ENCODE data around the gene CHIA. TPM values are rescaled to one million over a fixed set of nuclear protein-coding genes. Genes with fewer than 3 reads are reported as not detected.

CHIA gene
- total RNA-seq, 4 donors from 2014 or later = not detected

GRCh38 chr1:111249960-111250359, 40.7 kb upstream of the CHIA start:
- intact Hi-C loops (cut with DNase I; ENCODE audit: low total_unique reads) (no loop called here), in situ Hi-C loops (cut with MboI; ENCODE audit: low sequenced_read_pairs in 4 of 4) (no loop called here)
- H3K4me3 ChIP-seq = no peak overlapping the region
- no peaks in the 10 kb centered on the region for H3K27me3 ChIP-seq
- H3K27ac ChIP-seq = no peak overlapping the region
- no peaks in the 10 kb centered on the region for H3K36me3 ChIP-seq
- ATAC-seq = no peak
- no peaks in the 10 kb centered on the region for H3K9me3 ChIP-seq
- no peaks in the 10 kb centered on the region for H3K4me1 ChIP-seq
- TF ChIP-seq CTCF (IDR thresholded peaks at IDR 0.05 in 4 of 5, conservative IDR thresholded peaks at IDR 0.05 in 1 of 5) (no peak), POLR2A (IDR thresholded peaks at IDR 0.05) (no peak)
- no peak for DNase-seq

- TF ChIP-seq POLR2A (IDR thresholded peaks at IDR 0.05) = no peak
- no peak for TF ChIP-seq CTCF (IDR thresholded peaks at IDR 0.05 in 4 of 5, conservative IDR thresholded peaks at IDR 0.05 in 1 of 5)
- H3K4me3 ChIP-seq = no peak overlapping the region
- in situ Hi-C loops (cut with MboI; ENCODE audit: low sequenced_read_pairs in 4 of 4) (no loop called here), intact Hi-C loops (cut with DNase I; ENCODE audit: low total_unique reads) (no loop called here)
- H3K9me3 ChIP-seq = no peaks in the 10 kb centered on the region
- ATAC-seq = no peak
- no peaks in the 10 kb centered on the region for H3K4me1 ChIP-seq
- no peak for DNase-seq
- no peaks in the 10 kb centered on the region for H3K36me3 ChIP-seq
- no peak overlapping the region for H3K27ac ChIP-seq
- no peaks in the 10 kb centered on the region for H3K27me3 ChIP-seq
These were observed 39.1 kb upstream of the CHIA start for GRCh38 chr1:111251570-111251969.

GRCh38 chr1:111252786-111253185, 37.9 kb upstream of the CHIA start:
- Histone ChIP-seq H3K27ac (no peak overlapping the region), H3K9me3 (no peaks in the 10 kb centered on the region), H3K4me1 (no peaks in the 10 kb centered on the region), H3K36me3 (no peaks in the 10 kb centered on the region), H3K27me3 (no peaks in the 10 kb centered on the region), H3K4me3 (no peak overlapping the region)
- ATAC-seq (no peak), DNase-seq (no peak)
- in situ Hi-C loops (cut with MboI; ENCODE audit: low sequenced_read_pairs in 4 of 4) = no loop called here
- TF ChIP-seq CTCF (IDR thresholded peaks at IDR 0.05 in 4 of 5, conservative IDR thresholded peaks at IDR 0.05 in 1 of 5) (no peak), POLR2A (IDR thresholded peaks at IDR 0.05) (no peak)
- intact Hi-C loops (cut with DNase I; ENCODE audit: low total_unique reads) = no loop called here

- intact Hi-C loops (cut with DNase I; ENCODE audit: low total_unique reads) = no loop called here
These were observed 36.8 kb upstream of the CHIA start for GRCh38 chr1:111253876-111254275.

More at GRCh38 chr1:111253876-111254275, 36.8 kb upstream of the CHIA start:
- no peaks in the 10 kb centered on the region for H3K27me3 ChIP-seq
- ATAC-seq (no peak), DNase-seq (no peak)
- H3K9me3 ChIP-seq = no peaks in the 10 kb centered on the region
- H3K4me3 ChIP-seq = no peak overlapping the region
- TF ChIP-seq POLR2A (IDR thresholded peaks at IDR 0.05) (no peak), CTCF (IDR thresholded peaks at IDR 0.05 in 4 of 5, conservative IDR thresholded peaks at IDR 0.05 in 1 of 5) (no peak)
- in situ Hi-C loops (cut with MboI; ENCODE audit: low sequenced_read_pairs in 4 of 4) = no loop called here
- no peaks in the 10 kb centered on the region for H3K4me1 ChIP-seq
- H3K36me3 ChIP-seq = no peaks in the 10 kb centered on the region
- no peak overlapping the region for H3K27ac ChIP-seq
